ENCODE data around the gene WFDC6. TPM values are rescaled to one million over a fixed set of nuclear protein-coding genes. Genes with fewer than 3 reads are reported as not detected.

The WFDC6 gene
- total RNA-seq, 1 experiment from 2014 or later: not detected

DNA sequence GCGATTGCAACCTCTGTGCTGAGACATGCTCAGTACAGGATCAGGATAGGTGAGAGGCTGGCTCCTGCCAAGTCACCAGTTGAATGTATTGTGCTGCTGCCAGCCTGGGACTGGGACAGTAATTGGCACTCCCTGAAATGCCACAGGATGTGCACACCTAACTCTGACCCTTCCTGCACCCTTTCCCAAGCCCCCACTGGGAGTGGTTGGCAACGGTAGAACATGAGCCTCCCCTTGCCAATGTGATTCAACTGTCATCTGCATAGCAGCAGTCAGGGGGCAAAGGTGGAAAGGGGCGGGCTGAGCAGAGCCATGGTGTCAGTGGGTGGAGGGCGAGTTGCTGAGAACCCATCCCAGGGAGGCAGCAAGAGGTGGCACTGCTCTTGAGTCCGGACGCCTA, 39.3 kb downstream of the WFDC6 start:
- ChIA-PET CTCF (interaction anchor here (0.9 kb wide), 1 partner anchor 19 kb away, joined by 4 read pairs; no protein-coding TSS in a partner anchor), POLR2A (no interaction called here)
- TF ChIP-seq SIN3A (IDR thresholded peaks at IDR 0.05; ENCODE audit: borderline replicate concordance, insufficient read depth, low read depth, low read length) (no peak), TCF7L2 (IDR thresholded peaks at IDR 0.05; ENCODE audit: low read depth, low read length) (no peak), POLR2AphosphoS5 (IDR thresholded peaks at IDR 0.05; ENCODE audit: low read depth, low read length) (no peak)
- TF ChIP-seq, protein P1, sequence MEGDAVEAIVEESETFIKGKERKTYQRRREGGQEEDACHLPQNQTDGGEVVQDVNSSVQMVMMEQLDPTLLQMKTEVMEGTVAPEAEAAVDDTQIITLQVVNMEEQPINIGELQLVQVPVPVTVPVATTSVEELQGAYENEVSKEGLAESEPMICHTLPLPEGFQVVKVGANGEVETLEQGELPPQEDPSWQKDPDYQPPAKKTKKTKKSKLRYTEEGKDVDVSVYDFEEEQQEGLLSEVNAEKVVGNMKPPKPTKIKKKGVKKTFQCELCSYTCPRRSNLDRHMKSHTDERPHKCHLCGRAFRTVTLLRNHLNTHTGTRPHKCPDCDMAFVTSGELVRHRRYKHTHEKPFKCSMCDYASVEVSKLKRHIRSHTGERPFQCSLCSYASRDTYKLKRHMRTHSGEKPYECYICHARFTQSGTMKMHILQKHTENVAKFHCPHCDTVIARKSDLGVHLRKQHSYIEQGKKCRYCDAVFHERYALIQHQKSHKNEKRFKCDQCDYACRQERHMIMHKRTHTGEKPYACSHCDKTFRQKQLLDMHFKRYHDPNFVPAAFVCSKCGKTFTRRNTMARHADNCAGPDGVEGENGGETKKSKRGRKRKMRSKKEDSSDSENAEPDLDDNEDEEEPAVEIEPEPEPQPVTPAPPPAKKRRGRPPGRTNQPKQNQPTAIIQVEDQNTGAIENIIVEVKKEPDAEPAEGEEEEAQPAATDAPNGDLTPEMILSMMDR (IDR thresholded peaks at IDR 0.05): no peak
- TF ChIP-seq, protein P2, sequence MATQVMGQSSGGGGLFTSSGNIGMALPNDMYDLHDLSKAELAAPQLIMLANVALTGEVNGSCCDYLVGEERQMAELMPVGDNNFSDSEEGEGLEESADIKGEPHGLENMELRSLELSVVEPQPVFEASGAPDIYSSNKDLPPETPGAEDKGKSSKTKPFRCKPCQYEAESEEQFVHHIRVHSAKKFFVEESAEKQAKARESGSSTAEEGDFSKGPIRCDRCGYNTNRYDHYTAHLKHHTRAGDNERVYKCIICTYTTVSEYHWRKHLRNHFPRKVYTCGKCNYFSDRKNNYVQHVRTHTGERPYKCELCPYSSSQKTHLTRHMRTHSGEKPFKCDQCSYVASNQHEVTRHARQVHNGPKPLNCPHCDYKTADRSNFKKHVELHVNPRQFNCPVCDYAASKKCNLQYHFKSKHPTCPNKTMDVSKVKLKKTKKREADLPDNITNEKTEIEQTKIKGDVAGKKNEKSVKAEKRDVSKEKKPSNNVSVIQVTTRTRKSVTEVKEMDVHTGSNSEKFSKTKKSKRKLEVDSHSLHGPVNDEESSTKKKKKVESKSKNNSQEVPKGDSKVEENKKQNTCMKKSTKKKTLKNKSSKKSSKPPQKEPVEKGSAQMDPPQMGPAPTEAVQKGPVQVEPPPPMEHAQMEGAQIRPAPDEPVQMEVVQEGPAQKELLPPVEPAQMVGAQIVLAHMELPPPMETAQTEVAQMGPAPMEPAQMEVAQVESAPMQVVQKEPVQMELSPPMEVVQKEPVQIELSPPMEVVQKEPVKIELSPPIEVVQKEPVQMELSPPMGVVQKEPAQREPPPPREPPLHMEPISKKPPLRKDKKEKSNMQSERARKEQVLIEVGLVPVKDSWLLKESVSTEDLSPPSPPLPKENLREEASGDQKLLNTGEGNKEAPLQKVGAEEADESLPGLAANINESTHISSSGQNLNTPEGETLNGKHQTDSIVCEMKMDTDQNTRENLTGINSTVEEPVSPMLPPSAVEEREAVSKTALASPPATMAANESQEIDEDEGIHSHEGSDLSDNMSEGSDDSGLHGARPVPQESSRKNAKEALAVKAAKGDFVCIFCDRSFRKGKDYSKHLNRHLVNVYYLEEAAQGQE (IDR thresholded peaks at IDR 0.05; ENCODE audit: insufficient read depth in 1 of 2, low read depth in 2 of 2, low read length in 1 of 2): no peak
- no TSS peak for BruUV-seq (replicated peaks)
- H3K4me3 ChIP-seq (ENCODE audit: low read depth in 2 of 2, low read length in 2 of 2): no peak overlapping the region
- intact Hi-C loops (cut with micrococcal nuclease; ENCODE audit: unreplicated experiment) (no loop called here), in situ Hi-C loops (cut with HindIII; ENCODE audit: low pct_unique_long_range_greater_than_20kb, low sequenced_read_pairs) (no loop called here)
- H3K9me3 ChIP-seq (ENCODE audit: control insufficient read depth, insufficient read depth, low read depth, low read length): no peaks in the 10 kb centered on the region
- H3K36me3 ChIP-seq (ENCODE audit: control insufficient read depth, insufficient read depth, low read length): no peaks in the 10 kb centered on the region
- no peak for DNase-seq (ENCODE audit: low read depth, low spot score)
- H3K27me3 ChIP-seq (ENCODE audit: control insufficient read depth, insufficient read depth, low read length): peaks cover 15% of the 10 kb centered on the region
- no peak overlapping the region for H3K27ac ChIP-seq (ENCODE audit: low read length)
- H3K4me1 ChIP-seq (ENCODE audit: control insufficient read depth, insufficient read depth, low read length): no peaks in the 10 kb centered on the region
- no peak for ATAC-seq

DNA sequence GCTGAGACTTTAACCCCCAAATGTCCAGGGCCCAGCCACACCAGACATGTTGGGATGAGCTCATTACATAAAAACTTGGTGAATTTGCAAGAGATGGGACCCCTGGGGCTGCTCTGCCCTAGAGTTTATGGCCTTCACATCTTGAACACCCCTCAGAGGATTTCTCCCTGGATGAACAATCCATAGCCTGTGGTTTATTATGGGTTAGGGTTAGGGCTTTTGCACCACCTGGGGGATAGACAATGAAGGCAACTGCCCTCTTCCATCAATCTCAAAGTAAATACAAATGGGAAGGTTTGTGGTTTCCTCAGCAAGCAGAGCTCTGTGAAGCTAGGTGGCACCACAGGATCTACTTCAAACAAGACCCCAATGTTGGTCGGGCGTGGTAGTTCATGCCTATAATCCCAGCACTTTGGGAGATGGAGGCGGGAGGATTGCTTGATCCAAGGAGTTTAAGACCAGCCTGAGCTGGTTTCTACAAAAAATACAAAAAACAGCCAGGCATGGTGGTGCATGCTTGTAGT, 41.2 kb downstream of the WFDC6 start:
- H3K9me3 ChIP-seq (ENCODE audit: control insufficient read depth, insufficient read depth, low read depth, low read length): no peaks in the 10 kb centered on the region
- intact Hi-C loops (cut with micrococcal nuclease; ENCODE audit: unreplicated experiment): no loop called here
- TF ChIP-seq, protein P2 (IDR thresholded peaks at IDR 0.05; ENCODE audit: insufficient read depth in 1 of 2, low read depth in 2 of 2, low read length in 1 of 2): no peak
- TF ChIP-seq POLR2AphosphoS5 (IDR thresholded peaks at IDR 0.05; ENCODE audit: low read depth, low read length): no peak
- TF ChIP-seq SIN3A (IDR thresholded peaks at IDR 0.05; ENCODE audit: borderline replicate concordance, insufficient read depth, low read depth, low read length): no peak
- no peak for TF ChIP-seq TCF7L2 (IDR thresholded peaks at IDR 0.05; ENCODE audit: low read depth, low read length)
- TF ChIP-seq, protein P1 (IDR thresholded peaks at IDR 0.05): no peak
- BruUV-seq (replicated peaks): no TSS peak
- peaks cover 13% of the 10 kb centered on the region for H3K27me3 ChIP-seq (ENCODE audit: control insufficient read depth, insufficient read depth, low read length)
- ChIA-PET POLR2A (interaction anchor here (0.5 kb wide), 1 partner anchor 245 kb away, joined by 3 read pairs; no protein-coding TSS in a partner anchor), CTCF (no interaction called here)
- H3K4me3 ChIP-seq (ENCODE audit: low read depth in 2 of 2, low read length in 2 of 2): no peak overlapping the region
- no peaks in the 10 kb centered on the region for H3K4me1 ChIP-seq (ENCODE audit: control insufficient read depth, insufficient read depth, low read length)
- H3K36me3 ChIP-seq (ENCODE audit: control insufficient read depth, insufficient read depth, low read length): no peaks in the 10 kb centered on the region
- no peak for ATAC-seq
- in situ Hi-C loops (cut with HindIII; ENCODE audit: low pct_unique_long_range_greater_than_20kb, low sequenced_read_pairs): no loop called here
- no peak overlapping the region for H3K27ac ChIP-seq (ENCODE audit: low read length)
- DNase-seq (ENCODE audit: low read depth, low spot score): no peak

All from Panc1 (cell line).